Neural crest cell (in vitro differentiated cells): Measurements from ENCODE around the gene GRIP1. TPM values are rescaled to one million over a fixed set of nuclear protein-coding genes. Genes with fewer than 3 reads are reported as not detected.

ENCODE experiments used
- DNase-seq: peaks from one replicate; pipeline ENCODE4 v3.0.0; 2021; ENCODE audit warnings: low read depth, mixed read lengths, low spot score
- H3K27ac Mint-ChIP-seq: one replicate; pipeline ENCODE4 v1.8.0; 2021; ENCODE audit warnings: mild to moderate bottlenecking, mixed read lengths; ENCODE audit not compliant: unreplicated experiment
- H3K27me3 Mint-ChIP-seq: 2 replicates; pipeline ENCODE4 v1.8.0; 2021; ENCODE audit warnings: low read depth, mild to moderate bottlenecking, mixed read lengths
- H3K36me3 Mint-ChIP-seq: 2 replicates; pipeline ENCODE4 v1.8.0; 2021; ENCODE audit warnings: low read depth, mild to moderate bottlenecking, mixed read lengths
- H3K4me1 Mint-ChIP-seq: 2 replicates; pipeline ENCODE4 v1.8.0; 2021; ENCODE audit warnings: mixed read lengths
- H3K4me3 Mint-ChIP-seq: one replicate; pipeline ENCODE4 v1.8.0; 2021; ENCODE audit warnings: mild to moderate bottlenecking, mixed read lengths
- H3K9me3 Mint-ChIP-seq: 2 replicates; pipeline ENCODE4 v1.8.0; 2021; ENCODE audit warnings: mixed read lengths
- total RNA-seq: library from RNA; stranded (reverse); gene quantifications from 2 replicates; pipeline ENCODE4 v1.2.1, GENCODE V29; 2021
- TF ChIP-seq, protein P1 (sequence below): fragments of 200-600 bp; sonication (generic); conservative IDR thresholded peaks from 2 replicates; pipeline ENCODE4 v1.5.0; 2021; ENCODE audit warnings: antibody characterized with exemption, mild to moderate bottlenecking

The GRIP1 gene
- total RNA-seq, 1 donor from 2014 or later = 40.3 TPM

DNA sequence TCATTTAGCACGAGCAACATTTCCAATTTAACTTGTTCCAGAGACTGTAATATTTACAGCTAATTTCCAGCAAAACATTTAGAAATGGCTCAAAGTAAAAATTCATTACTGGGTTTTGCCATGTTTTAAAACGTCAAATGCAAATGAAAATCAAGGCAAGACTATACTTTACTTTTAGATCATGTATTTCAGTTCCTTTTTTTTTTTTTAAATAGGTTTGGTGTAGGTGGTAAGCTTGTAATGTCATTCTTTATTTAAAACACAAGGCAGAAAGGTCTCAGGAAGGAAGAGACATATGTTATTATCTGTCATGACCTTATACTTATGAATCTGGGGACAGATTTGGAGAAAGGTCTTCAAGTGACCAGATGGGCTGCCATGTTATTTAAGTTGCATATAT, 54.1 kb downstream of the GRIP1 start:
- Mint-ChIP-seq H3K4me3 (no peak overlapping the region), H3K36me3 (no peaks in the 10 kb centered on the region), H3K27me3 (no peaks in the 10 kb centered on the region), H3K9me3 (no peaks in the 10 kb centered on the region), H3K4me1 (no peaks in the 10 kb centered on the region), H3K27ac (no peak overlapping the region)
- TF ChIP-seq, protein P1, sequence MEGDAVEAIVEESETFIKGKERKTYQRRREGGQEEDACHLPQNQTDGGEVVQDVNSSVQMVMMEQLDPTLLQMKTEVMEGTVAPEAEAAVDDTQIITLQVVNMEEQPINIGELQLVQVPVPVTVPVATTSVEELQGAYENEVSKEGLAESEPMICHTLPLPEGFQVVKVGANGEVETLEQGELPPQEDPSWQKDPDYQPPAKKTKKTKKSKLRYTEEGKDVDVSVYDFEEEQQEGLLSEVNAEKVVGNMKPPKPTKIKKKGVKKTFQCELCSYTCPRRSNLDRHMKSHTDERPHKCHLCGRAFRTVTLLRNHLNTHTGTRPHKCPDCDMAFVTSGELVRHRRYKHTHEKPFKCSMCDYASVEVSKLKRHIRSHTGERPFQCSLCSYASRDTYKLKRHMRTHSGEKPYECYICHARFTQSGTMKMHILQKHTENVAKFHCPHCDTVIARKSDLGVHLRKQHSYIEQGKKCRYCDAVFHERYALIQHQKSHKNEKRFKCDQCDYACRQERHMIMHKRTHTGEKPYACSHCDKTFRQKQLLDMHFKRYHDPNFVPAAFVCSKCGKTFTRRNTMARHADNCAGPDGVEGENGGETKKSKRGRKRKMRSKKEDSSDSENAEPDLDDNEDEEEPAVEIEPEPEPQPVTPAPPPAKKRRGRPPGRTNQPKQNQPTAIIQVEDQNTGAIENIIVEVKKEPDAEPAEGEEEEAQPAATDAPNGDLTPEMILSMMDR = no peak
- no peak for DNase-seq

DNA sequence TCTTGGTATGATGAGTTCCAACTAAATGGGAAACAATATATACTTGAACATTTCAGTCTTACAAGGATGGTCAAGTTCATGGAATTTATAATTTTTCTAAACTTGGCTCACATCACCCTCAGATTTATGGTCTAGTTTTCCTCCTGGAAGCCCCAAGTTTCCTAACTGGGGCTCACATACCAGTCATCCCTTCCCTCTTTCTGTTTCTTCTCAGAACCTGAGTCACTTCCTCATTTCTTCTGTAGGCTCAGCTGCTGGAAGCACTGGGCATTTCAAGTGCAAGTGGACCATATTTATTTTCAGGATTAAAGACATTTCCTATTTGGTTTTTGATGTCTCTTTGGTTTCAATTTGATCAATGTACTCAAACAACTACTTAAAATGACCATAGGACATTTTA, 55.4 kb downstream of the GRIP1 start:
- TF ChIP-seq, protein P1 = no peak
- H3K27ac Mint-ChIP-seq = no peak overlapping the region
- no peaks in the 10 kb centered on the region for H3K4me1 Mint-ChIP-seq
- no peak for DNase-seq
- no peak overlapping the region for H3K4me3 Mint-ChIP-seq
- no peaks in the 10 kb centered on the region for H3K9me3 Mint-ChIP-seq
- no peaks in the 10 kb centered on the region for H3K36me3 Mint-ChIP-seq
- H3K27me3 Mint-ChIP-seq = no peaks in the 10 kb centered on the region

DNA sequence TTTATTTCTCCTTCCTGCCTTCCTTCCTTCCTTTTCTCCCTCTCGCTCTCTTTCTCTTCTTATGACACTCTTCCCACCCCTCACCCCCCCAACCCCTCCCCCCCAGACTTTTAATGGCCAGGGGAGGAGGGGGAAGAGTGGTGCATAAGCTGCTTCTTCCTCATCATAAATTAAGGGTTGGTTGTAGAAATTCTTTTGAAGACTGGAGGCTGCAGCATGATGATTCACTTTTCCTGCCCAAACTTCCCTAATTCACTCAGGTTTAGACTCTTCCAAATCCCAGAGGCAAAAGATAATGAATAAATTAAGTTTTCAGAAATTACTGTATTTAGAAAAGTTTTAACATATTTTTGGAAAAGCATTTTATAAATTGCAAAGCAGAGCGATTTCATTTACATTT, 58.2 kb downstream of the GRIP1 start:
- H3K4me1 Mint-ChIP-seq = peaks cover 8% of the 10 kb centered on the region
- H3K9me3 Mint-ChIP-seq = no peaks in the 10 kb centered on the region
- no peak overlapping the region for H3K27ac Mint-ChIP-seq
- no peaks in the 10 kb centered on the region for H3K27me3 Mint-ChIP-seq
- H3K36me3 Mint-ChIP-seq = no peaks in the 10 kb centered on the region
- TF ChIP-seq, protein P1 = no peak
- DNase-seq = no peak
- H3K4me3 Mint-ChIP-seq = no peak overlapping the region

DNA sequence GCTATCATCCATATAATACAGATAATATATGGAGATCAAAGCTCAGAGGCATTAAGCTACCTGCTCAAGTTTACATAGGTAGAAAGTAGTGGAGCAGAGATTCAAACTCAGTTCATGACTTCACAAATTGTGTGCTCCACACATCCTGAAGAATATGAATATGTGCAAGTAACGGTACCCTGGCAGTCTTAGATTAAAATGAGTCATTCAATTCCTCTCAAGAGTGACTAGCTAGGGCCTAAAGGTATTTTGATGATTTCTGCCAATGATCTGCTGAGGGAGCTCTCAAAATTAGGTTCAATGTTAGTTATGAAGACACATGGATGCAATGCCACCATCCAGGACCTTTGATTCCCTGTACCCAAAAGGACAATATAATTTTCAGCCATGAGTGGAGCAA, 58.9 kb downstream of the GRIP1 start:
- no peak for DNase-seq
- H3K36me3 Mint-ChIP-seq = no peaks in the 10 kb centered on the region
- TF ChIP-seq, protein P1 = no peak

DNA sequence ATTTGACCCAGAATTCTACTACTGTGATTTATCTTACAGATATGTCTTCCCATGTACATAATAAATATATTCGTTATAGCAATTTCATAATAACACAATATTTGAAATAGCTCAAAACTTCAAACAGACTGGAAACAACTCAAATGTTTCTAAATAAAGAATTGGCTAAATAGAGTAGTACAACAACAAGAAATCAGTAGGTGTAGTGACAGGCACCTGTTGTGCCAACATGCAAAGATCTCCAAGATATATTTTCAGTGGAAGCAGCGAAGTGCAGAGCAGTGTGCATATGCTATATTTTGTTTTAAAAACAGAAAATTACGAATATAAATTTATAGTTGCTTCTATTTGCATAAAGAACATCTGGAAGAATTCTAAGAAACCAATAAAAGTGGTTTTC, 60.9 kb downstream of the GRIP1 start:
- H3K9me3 Mint-ChIP-seq = no peaks in the 10 kb centered on the region
- no peak for DNase-seq
- H3K36me3 Mint-ChIP-seq = no peaks in the 10 kb centered on the region
- TF ChIP-seq, protein P1 = no peak
- no peaks in the 10 kb centered on the region for H3K27me3 Mint-ChIP-seq
- H3K4me1 Mint-ChIP-seq = peaks cover 8% of the 10 kb centered on the region
- H3K27ac Mint-ChIP-seq = no peak overlapping the region
- no peak overlapping the region for H3K4me3 Mint-ChIP-seq

More for the DNA sequence above, 58.9 kb downstream of the GRIP1 start:
- Mint-ChIP-seq H3K27me3 (no peaks in the 10 kb centered on the region), H3K4me3 (no peak overlapping the region), H3K9me3 (no peaks in the 10 kb centered on the region), H3K27ac (no peak overlapping the region), H3K4me1 (peaks cover 8% of the 10 kb centered on the region)
